ENCODE data around the gene MUC5AC. TPM values are rescaled to one million over a fixed set of nuclear protein-coding genes. Genes with fewer than 3 reads are reported as not detected.
"Not testable (repeated sequence)": the region's sequence is repeated elsewhere in the genome, so short reads cannot be mapped to it uniquely, and the experiment has no call there.

The MUC5AC gene
- total RNA-seq, 1 donor from 2014 or later: not detected

DNA sequence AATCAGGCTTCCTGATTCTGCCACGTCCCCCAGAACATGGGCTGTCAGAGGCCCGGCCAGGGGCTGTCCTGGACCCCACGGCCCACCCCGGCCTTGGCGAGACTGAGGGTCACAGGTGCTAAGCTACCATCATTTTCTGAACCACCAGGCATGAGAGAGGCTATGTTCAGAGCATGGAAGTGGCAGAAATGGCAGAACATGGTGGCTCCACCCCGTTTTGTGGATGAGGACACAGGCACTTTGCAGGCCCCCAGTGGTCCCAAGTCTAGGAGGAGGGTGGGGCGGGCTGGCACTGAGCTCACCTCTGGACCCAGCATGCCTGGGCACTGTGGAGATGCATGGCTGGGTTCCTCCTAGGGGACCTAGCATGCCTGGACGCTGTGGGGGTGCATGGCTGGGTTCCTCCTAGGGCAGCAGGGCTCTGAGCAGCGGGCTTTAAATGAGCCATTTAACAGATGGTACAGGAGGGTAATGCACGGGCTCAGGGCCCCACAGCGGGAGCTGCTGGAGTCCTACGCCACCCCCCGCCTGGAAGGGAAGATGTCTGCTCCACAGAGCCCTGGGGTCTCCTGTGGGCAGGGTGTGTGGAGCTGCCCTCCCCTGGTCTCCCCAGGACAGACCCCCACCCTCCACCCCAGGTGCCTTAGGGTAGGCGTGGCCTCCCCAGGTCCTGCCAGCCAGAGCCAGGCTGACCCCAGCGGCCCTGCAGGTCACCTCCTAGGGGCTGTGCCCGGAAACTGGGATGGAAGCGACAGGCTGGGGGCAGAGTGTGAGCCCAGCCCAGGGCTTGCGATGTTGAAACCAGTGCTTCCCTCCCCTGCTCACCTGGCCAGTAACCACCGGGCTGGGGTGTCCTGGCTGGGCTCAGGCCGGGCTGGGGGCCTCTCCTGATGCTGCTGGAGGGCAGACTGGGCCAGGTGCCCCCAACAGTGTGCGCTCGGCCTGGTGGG lies 6.1 kb upstream of the MUC5AC start:
- TF ChIP-seq, protein P1, sequence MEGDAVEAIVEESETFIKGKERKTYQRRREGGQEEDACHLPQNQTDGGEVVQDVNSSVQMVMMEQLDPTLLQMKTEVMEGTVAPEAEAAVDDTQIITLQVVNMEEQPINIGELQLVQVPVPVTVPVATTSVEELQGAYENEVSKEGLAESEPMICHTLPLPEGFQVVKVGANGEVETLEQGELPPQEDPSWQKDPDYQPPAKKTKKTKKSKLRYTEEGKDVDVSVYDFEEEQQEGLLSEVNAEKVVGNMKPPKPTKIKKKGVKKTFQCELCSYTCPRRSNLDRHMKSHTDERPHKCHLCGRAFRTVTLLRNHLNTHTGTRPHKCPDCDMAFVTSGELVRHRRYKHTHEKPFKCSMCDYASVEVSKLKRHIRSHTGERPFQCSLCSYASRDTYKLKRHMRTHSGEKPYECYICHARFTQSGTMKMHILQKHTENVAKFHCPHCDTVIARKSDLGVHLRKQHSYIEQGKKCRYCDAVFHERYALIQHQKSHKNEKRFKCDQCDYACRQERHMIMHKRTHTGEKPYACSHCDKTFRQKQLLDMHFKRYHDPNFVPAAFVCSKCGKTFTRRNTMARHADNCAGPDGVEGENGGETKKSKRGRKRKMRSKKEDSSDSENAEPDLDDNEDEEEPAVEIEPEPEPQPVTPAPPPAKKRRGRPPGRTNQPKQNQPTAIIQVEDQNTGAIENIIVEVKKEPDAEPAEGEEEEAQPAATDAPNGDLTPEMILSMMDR (IDR thresholded peaks at IDR 0.05): no peak
- Mint-ChIP-seq H3K27ac (ENCODE audit: unreplicated experiment) (peak overlapping the region; percentile 64), H3K9me3 (ENCODE audit: unreplicated experiment) (no peaks in the 10 kb centered on the region), H3K27me3 (ENCODE audit: unreplicated experiment) (peaks cover 2% of the 10 kb centered on the region), H3K4me3 (ENCODE audit: unreplicated experiment) (no peak overlapping the region), H3K4me1 (ENCODE audit: unreplicated experiment) (peaks cover 17% of the 10 kb centered on the region), H3K36me3 (ENCODE audit: unreplicated experiment) (no peaks in the 10 kb centered on the region)
- DNase-seq (ENCODE audit: extremely low spot score, unreplicated experiment): no peak

DNA sequence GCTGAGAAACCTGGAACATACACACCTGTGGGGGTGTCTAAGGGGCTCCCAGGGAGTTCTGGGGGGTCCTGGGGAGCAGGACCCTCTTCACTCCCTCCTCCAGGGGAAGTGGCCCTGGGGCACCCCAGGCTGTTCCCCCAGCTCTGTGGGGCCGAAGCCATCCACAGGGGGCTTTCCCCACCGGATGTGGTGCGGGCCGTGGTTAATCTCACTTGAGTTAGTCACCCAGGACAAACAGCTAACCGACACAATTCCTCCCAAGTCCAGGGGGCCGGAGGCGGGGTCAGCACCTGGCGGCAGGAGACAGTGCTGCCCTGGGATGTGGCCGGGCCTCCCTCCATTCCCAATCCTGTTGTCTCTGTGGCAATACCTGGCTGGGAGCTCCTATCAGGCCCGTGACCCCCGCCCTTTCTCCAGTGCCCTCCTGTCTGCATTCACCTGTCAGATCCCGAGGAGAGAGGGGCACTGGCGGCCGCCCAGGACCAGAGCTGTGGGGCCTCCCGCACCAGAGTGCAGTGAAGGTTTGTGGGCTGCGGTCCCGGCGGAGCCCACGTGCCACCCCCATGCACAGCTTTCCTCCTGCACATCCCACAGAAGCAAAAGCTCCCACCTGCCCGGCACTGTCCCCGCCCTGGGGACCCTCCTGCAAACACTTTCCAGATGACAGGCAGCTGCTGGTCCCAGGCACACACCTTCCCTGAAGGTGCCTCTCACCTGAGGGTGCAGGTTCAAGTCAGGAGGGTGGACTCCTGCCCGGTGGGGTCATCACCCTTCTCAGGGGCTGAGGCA lies 5.2 kb upstream of the MUC5AC start:
- Mint-ChIP-seq H3K4me1 (ENCODE audit: unreplicated experiment) (peaks cover 17% of the 10 kb centered on the region), H3K36me3 (ENCODE audit: unreplicated experiment) (no peaks in the 10 kb centered on the region), H3K27ac (ENCODE audit: unreplicated experiment) (no peak overlapping the region), H3K4me3 (ENCODE audit: unreplicated experiment) (no peak overlapping the region), H3K27me3 (ENCODE audit: unreplicated experiment) (no peaks in the 10 kb centered on the region), H3K9me3 (ENCODE audit: unreplicated experiment) (no peaks in the 10 kb centered on the region)
- TF ChIP-seq, protein P1 (IDR thresholded peaks at IDR 0.05): no peak
- no peak for DNase-seq (ENCODE audit: extremely low spot score, unreplicated experiment)

- TF ChIP-seq, protein P1 (IDR thresholded peaks at IDR 0.05): no peak
- no peaks in the 10 kb centered on the region for H3K27me3 Mint-ChIP-seq (ENCODE audit: unreplicated experiment)
- no peaks in the 10 kb centered on the region for H3K9me3 Mint-ChIP-seq (ENCODE audit: unreplicated experiment)
- DNase-seq (ENCODE audit: extremely low spot score, unreplicated experiment): no peak
- no peaks in the 10 kb centered on the region for H3K36me3 Mint-ChIP-seq (ENCODE audit: unreplicated experiment)
- peaks cover 17% of the 10 kb centered on the region for H3K4me1 Mint-ChIP-seq (ENCODE audit: unreplicated experiment)
- no peak overlapping the region for H3K4me3 Mint-ChIP-seq (ENCODE audit: unreplicated experiment)
- no peak overlapping the region for H3K27ac Mint-ChIP-seq (ENCODE audit: unreplicated experiment)
These were observed 4.4 kb upstream of the MUC5AC start for GRCh38 chr11:1153105-1153950.

- Mint-ChIP-seq H3K27ac (ENCODE audit: unreplicated experiment) (no peak overlapping the region), H3K4me1 (ENCODE audit: unreplicated experiment) (peaks cover 17% of the 10 kb centered on the region), H3K4me3 (ENCODE audit: unreplicated experiment) (no peak overlapping the region), H3K9me3 (ENCODE audit: unreplicated experiment) (no peaks in the 10 kb centered on the region), H3K27me3 (ENCODE audit: unreplicated experiment) (no peaks in the 10 kb centered on the region), H3K36me3 (ENCODE audit: unreplicated experiment) (no peaks in the 10 kb centered on the region)
- DNase-seq (ENCODE audit: extremely low spot score, unreplicated experiment): peak; percentile 87
- TF ChIP-seq, protein P1 (IDR thresholded peaks at IDR 0.05): no peak
These were observed 3.7 kb upstream of the MUC5AC start for GRCh38 chr11:1153951-1154493.

GRCh38 chr11:1154656-1155055 lies 3.1 kb upstream of the MUC5AC start:
- not testable (repeated sequence) for DNase-seq (ENCODE audit: extremely low spot score, unreplicated experiment); H3K27ac Mint-ChIP-seq (ENCODE audit: unreplicated experiment); H3K27me3 Mint-ChIP-seq (ENCODE audit: unreplicated experiment); H3K9me3 Mint-ChIP-seq (ENCODE audit: unreplicated experiment); H3K4me3 Mint-ChIP-seq (ENCODE audit: unreplicated experiment); H3K36me3 Mint-ChIP-seq (ENCODE audit: unreplicated experiment)
- H3K4me1 Mint-ChIP-seq (ENCODE audit: unreplicated experiment): peaks cover 17% of the 10 kb centered on the region
